Activated CD4-positive, CD25-positive, alpha-beta regulatory T cell treated with anti-CD3 and anti-CD28 coated beads, Interleukin-2, amount 50 U/mL, for 72 hours (primary cell): Measurements from ENCODE around the gene GPR141.

Source experiments
- DNase-seq: peaks from one replicate; pipeline ENCODE4 v3.0.0; 2021

GPR141 gene

GRCh38 chr7:37738321-37738720 is 54.8 kb downstream of the GPR141 start:
- no peak for DNase-seq

GRCh38 chr7:37740398-37740797 is 56.8 kb downstream of the GPR141 start:
- DNase-seq, result no peak

- DNase-seq, result no peak
Observed at GRCh38 chr7:37741776-37742175, 58.2 kb downstream of the GPR141 start.

GRCh38 chr7:37751096-37751495 is 67.5 kb downstream of the GPR141 start:
- no peak for DNase-seq

GRCh38 chr7:37753398-37754050 is 70.0 kb downstream of the GPR141 start:
- no peak for DNase-seq

- no peak for DNase-seq
Observed at GRCh38 chr7:37756797-37757551, 73.4 kb downstream of the GPR141 start.

- DNase-seq, result no peak
Observed at GRCh38 chr7:37757563-37757962, 74.0 kb downstream of the GPR141 start.

GRCh38 chr7:37758501-37759045 is 75.0 kb downstream of the GPR141 start:
- DNase-seq, result no peak

- no peak for DNase-seq
Observed at GRCh38 chr7:37759526-37759925, 76.0 kb downstream of the GPR141 start.

GRCh38 chr7:37765421-37765829 is 81.9 kb downstream of the GPR141 start:
- DNase-seq, result no peak

GRCh38 chr7:37765872-37766525 is 82.4 kb downstream of the GPR141 start:
- DNase-seq, result no peak

- no peak for DNase-seq
Observed at GRCh38 chr7:37768611-37769010, 85.0 kb downstream of the GPR141 start.

- DNase-seq, result no peak
Observed at GRCh38 chr7:37769291-37769690, 85.7 kb downstream of the GPR141 start.

- no peak for DNase-seq
Observed at GRCh38 chr7:37769726-37770125, 86.2 kb downstream of the GPR141 start.

- DNase-seq, result no peak
Observed at GRCh38 chr7:37770838-37771237, 87.3 kb downstream of the GPR141 start.

- DNase-seq, result no peak
Observed at GRCh38 chr7:37771342-37771741, 87.8 kb downstream of the GPR141 start.

- no peak for DNase-seq
Observed at GRCh38 chr7:37771801-37772200, 88.2 kb downstream of the GPR141 start.

GRCh38 chr7:37775921-37776320 is 92.4 kb downstream of the GPR141 start:
- DNase-seq, result no peak

GRCh38 chr7:37781156-37781555 is 97.6 kb downstream of the GPR141 start:
- no peak for DNase-seq

- no peak for DNase-seq
Observed at GRCh38 chr7:37782166-37782565, 98.6 kb downstream of the GPR141 start.

GRCh38 chr7:37784015-37784414 is 100.4 kb downstream of the GPR141 start:
- DNase-seq, result no peak

- DNase-seq, result no peak
Observed at GRCh38 chr7:37786741-37787569, 103.4 kb downstream of the GPR141 start.
